Kidney epithelial cell (primary cell): ENCODE measurements around the gene TAF1A. TPM values are rescaled to one million over a fixed set of nuclear protein-coding genes. Genes with fewer than 3 reads are reported as not detected.

Experiments used
- DNase-seq: peaks from one replicate; pipeline ENCODE4 v3.0.0-alpha.2; 2010; ENCODE audit warnings: low read depth
- H3K27me3 ChIP-seq: 2 replicates; pipeline ENCODE4 v1.6.0; 2011; ENCODE audit warnings: low read length; ENCODE audit not compliant: control insufficient read depth, insufficient read depth
- H3K36me3 ChIP-seq: 2 replicates; pipeline ENCODE4 v1.5.1; 2011; ENCODE audit warnings: low read length; ENCODE audit not compliant: control insufficient read depth, insufficient read depth
- H3K4me3 ChIP-seq: 2 replicates; pipeline ENCODE4 v1.5.1; 2011; ENCODE audit warnings: low read depth, mild to moderate bottlenecking, control low read depth, low read length
- total RNA-seq: library from RNA; depleted of rRNA; stranded (reverse); fragments of >200 nt; gene quantifications from 2 replicates; pipeline ENCODE4 v1.2.3, GENCODE V29; 2015
- TF ChIP-seq, protein P1 (sequence below): IDR thresholded peaks from 2 replicates; pipeline ENCODE4 v1.5.1; 2011; ENCODE audit warnings: mild to moderate bottlenecking, moderate library complexity, low read length, control low read depth, inconsistent platforms; ENCODE audit not compliant: insufficient read depth, poor library complexity, severe bottlenecking

The TAF1A gene
- total RNA-seq: 11.3 and 15.3 TPM in 2 replicates

DNA sequence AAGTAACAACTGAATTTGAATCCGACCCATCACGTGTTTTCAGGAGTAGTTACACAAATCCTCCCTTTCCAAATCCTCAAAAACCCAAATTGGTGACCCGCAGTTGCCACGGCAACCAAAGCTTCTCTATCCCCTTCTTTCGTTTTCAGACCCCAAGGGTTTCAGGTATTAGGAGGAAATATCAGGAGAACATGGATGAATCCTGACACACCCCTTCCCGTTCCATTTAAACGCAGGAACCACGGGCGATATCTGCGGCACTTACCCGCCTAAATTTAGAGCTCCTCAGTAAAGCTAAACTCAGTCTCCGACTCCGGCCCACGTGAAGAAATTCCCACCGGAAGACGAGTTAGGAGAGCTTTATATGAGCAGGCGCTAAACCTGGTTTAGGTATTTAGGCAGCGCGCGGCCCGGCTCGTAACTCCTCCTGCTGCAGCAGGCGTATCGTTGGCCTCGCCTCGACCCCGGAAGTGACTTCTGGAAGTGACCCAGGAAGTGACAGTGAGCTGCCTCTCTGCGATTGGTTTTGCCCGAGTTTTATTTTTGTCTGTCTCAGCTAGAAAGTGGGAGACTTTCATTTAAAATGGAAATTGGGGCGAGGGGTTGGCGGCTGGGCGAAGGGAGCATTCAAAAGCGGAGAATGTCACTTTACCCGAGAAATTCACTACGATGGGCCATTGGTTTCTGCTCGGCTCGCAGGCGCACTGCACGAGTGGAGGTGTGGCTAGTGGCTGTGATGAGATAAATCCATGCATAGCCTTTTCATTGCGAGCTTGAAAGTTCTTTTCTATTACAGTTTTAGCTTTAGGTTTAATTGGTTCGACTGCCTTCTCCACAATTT lies at the start of gene TAF1A:
TSS of gene TAF1A (minus strand) at position 472 of the 841 bp plus-strand sequence.
- H3K27me3 ChIP-seq: no peaks in the 10 kb centered on the region
- no peaks in the 10 kb centered on the region for H3K36me3 ChIP-seq
- TF ChIP-seq, protein P1, sequence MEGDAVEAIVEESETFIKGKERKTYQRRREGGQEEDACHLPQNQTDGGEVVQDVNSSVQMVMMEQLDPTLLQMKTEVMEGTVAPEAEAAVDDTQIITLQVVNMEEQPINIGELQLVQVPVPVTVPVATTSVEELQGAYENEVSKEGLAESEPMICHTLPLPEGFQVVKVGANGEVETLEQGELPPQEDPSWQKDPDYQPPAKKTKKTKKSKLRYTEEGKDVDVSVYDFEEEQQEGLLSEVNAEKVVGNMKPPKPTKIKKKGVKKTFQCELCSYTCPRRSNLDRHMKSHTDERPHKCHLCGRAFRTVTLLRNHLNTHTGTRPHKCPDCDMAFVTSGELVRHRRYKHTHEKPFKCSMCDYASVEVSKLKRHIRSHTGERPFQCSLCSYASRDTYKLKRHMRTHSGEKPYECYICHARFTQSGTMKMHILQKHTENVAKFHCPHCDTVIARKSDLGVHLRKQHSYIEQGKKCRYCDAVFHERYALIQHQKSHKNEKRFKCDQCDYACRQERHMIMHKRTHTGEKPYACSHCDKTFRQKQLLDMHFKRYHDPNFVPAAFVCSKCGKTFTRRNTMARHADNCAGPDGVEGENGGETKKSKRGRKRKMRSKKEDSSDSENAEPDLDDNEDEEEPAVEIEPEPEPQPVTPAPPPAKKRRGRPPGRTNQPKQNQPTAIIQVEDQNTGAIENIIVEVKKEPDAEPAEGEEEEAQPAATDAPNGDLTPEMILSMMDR: no peak
- peak; percentile 50 for DNase-seq
- H3K4me3 ChIP-seq: peak within 1 kb of the TSS; percentile 49

DNA sequence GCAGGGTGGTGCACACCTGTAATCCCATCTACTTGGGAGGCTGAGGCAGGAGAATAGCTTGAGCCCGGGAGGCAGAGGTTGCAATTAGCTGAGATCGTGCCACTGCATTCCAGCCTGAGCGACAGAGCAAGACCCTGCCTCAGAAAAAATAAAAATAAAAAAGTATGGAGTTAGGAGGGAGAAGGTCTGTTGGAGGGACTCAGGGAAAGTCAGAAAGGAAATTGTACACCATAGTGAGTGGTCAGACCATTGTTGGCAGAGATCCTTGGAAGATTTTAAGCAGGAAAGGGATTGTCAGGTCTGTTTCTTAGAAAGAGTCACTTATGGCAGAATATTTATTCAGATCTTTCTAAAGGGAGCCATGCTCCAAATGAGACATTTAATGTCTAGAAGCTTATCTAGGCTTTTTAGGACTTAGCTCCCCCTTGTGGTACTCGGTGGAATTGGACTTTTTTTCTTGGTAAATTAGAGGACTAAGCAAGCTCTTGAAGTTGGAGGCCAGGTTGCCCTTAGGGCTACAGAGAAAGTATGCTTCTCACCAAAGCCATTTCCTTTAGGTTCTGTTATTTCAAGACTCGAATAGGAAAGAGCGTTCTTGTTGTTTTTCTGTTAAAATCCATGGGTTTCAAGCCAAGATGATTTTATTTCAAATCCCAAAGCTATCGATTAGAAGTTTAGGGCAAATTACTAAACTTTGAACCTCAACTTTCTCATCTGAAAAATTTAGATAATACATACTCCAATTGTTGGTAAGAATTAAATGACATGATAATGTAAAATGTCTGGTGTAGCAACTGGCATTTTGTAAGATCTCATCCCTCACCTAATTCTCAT lies 44.7 kb upstream of the TAF1A start:
- H3K36me3 ChIP-seq: no peaks in the 10 kb centered on the region
- TF ChIP-seq, protein P1: peak; percentile 81
- no peak for DNase-seq
- no peaks in the 10 kb centered on the region for H3K27me3 ChIP-seq
- no peak overlapping the region for H3K4me3 ChIP-seq

DNA sequence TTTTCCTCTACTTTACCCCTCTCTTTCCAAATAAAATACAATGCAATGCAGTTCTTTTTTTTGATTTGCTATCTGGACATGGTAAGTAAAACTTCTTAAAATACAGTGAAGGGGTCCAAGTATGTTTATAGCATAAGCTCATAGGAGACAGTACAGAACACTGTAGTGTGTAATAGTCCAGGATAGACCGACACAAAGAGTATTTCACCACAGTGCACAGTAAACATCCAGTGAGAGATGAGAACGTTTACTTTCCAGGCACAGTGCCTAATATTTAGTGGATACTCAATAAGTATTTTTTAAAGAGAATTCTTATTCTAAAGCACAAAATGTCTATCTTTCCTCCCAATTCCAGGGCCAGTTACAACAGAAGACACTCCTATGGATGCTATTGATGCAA lies 43.0 kb upstream of the TAF1A start:
- no peak for DNase-seq
- TF ChIP-seq, protein P1: no peak
- H3K27me3 ChIP-seq: no peaks in the 10 kb centered on the region
- H3K4me3 ChIP-seq: no peak overlapping the region
- no peaks in the 10 kb centered on the region for H3K36me3 ChIP-seq

DNA sequence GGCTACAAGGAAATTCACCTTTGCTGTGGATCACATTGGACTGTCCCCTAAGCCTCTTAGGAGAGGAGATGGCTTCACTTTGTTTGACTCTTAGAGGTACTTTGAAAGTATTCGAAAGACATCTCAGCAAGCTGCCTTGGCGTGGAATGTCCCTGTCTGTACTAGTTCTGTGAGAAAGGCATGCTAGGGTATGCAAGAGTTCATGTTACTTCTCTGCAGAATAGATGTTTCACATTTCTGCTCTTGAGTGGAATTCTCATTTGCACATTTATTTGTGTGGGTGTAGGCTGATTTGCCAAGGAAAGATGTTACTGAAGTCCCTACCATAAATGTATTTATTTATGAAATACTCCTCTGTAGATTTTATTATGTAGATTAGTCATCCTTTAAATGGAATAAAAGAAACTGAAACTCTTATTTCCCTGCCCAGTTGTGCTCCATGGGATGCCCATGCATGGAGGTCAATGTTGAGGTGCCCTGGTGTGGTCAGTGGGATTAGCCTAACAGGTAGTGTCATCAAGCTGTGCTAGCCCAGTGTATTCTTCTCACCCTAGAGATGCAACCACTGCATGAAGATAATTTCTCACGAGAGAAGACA lies 42.0 kb upstream of the TAF1A start:
- no peak overlapping the region for H3K4me3 ChIP-seq
- H3K36me3 ChIP-seq: no peaks in the 10 kb centered on the region
- TF ChIP-seq, protein P1: no peak
- DNase-seq: no peak
- H3K27me3 ChIP-seq: no peaks in the 10 kb centered on the region

DNA sequence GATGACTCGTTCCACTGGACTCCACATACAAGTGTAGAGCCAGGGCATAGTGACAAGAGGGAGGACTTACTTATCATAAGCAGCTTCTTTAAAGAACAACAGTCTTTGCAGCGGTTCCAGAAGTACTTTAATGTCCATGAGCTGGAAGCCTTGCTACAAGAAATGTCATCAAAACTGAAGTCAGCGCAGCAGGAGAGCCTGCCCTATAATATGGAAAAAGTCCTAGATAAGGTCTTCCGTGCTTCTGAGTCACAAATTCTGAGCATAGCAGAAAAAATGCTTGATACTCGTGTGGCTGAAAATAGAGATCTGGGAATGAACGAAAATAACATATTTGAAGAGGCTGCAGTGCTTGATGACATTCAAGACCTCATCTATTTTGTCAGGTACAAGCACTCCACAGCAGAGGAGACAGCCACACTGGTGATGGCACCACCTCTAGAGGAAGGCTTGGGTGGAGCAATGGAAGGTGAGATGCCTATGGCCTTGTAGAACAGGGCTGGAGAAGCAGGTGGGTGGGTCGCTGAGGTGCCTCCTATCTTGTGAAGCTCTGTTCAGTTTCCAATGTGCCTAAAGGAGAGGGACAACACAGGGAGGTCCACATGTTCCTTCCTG lies 40.3 kb upstream of the TAF1A start:
- H3K4me3 ChIP-seq: no peak overlapping the region
- DNase-seq: no peak
- no peaks in the 10 kb centered on the region for H3K27me3 ChIP-seq
- TF ChIP-seq, protein P1: no peak
- H3K36me3 ChIP-seq: peaks cover 1% of the 10 kb centered on the region
